ENCODE data around the gene CFAP69. TPM values are rescaled to one million over a fixed set of nuclear protein-coding genes. Genes with fewer than 3 reads are reported as not detected.
"Not testable (repeated sequence)": the region's sequence is repeated elsewhere in the genome, so short reads cannot be mapped to it uniquely, and the experiment has no call there.

CFAP69 gene
- total RNA-seq, 1 experiment from 2014 or later: 9.2 TPM

DNA sequence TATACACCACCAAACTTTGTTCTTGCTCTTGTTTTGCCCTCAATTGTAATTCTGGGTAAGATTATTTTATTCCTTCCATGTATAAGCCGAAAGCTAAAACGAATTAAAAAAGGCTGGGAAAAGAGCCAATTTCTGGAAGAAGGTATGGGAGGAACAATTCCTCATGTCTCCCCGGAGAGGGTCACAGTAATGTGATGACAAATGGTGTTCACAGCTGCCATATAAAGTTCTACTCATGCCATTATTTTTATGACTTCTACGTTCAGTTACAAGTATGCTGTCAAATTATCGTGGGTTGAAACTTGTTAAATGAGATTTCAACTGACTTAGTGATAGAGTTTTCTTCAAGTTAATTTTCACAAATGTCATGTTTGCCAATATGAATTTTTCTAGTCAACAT, 12.5 kb upstream of the CFAP69 start:
- DNase-seq (ENCODE audit: low spot score): no peak

DNA sequence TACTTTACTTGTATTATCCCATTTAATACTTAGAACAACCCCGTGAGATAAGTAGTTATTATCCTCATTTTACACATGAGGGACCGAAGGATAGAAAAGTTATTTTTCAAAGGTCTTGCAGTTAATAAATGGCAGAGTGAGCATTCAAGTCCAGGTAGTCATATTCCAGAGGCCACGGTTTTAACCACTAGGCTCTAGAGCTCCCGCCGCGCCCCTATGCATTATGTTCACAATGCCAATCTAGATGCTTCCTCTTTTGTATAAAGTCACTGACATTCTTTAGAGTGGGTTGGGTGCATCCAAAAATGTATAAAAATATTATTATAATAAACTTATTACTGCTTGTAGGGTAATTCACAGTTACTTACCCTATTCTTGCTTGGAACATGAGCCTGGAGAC, 11.4 kb upstream of the CFAP69 start:
- DNase-seq (ENCODE audit: low spot score): no peak

DNA sequence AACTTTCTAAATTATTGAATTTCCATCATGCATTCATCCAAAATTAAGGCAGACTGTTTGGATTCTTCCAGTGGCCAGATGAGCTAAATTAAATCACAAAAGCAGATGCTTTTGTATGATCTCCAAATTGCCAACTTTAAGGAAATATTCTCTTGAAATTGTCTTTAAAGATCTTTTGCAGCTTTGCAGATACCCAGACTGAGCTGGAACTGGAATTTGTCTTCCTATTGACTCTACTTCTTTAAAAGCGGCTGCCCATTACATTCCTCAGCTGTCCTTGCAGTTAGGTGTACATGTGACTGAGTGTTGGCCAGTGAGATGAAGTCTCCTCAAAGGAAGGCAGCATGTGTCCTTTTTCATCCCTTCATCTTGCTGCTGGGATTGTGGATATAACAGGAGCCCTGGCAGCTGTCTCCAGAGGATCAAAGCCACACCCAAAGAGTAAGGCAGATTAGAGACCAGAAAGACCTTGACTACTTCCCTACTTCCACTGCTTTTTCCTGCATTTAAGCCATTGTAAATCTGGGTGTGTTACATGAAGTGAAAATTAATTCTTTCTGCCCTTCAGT, 8.2 kb upstream of the CFAP69 start:
- DNase-seq (ENCODE audit: low spot score): no peak

DNA sequence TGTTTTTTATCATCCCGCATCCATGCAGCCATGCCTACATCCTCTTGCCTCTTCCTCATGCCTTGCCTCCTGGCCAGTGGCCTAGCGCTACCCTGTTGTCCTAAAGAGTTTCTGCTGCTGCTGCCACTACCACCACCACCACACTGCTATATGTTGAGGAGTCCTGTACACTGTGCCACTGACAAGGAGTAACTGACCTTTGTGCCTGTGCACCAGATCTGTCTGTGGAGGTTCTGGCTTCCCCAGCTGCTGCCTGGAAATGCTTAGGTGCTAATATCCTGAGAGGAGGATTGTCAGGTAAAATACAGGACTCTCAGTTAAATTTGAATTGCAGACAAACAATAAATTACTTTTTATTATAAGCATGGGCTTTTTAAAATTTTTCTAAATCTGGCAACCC, 7.0 kb upstream of the CFAP69 start:
- DNase-seq (ENCODE audit: low spot score): no peak

DNA sequence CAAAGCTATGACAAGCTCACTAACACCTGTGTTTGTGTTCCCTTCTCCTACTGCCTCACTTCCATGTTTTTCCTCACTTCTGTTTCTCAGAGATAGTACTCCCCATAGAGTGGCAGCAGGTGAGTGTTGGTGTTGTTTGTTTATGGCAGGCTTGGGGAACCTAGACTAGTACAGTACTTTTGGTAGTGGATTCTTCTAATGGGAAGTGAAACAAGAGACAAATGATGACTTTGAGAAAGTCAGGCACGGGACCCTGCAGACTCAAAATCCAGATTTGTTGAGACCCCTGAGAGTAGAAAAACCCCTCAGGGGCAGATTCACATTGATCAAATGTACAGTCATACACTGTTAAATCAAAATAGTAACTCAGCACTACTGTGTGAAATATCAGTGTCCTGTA, 6.4 kb upstream of the CFAP69 start:
- no peak for DNase-seq (ENCODE audit: low spot score)

DNA sequence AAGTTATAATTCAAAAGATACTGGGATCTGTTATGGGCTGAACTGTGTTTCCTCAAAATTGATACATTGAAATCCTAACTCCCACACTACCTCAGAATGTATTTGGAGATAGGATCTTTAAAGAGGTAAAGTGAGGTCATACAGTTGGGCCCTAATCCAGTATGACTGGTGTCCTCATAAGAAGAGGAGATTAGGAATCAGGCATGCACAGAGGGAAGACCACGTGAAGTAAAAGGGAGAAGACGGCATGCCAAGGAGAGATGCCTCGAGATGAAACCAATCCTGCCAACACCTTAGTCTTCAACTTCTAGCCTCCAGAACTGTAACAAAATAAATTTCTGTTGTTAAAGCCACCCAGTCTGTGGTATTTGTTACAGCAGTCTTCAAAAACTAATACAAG, 5.9 kb upstream of the CFAP69 start:
- DNase-seq (ENCODE audit: low spot score): no peak

DNA sequence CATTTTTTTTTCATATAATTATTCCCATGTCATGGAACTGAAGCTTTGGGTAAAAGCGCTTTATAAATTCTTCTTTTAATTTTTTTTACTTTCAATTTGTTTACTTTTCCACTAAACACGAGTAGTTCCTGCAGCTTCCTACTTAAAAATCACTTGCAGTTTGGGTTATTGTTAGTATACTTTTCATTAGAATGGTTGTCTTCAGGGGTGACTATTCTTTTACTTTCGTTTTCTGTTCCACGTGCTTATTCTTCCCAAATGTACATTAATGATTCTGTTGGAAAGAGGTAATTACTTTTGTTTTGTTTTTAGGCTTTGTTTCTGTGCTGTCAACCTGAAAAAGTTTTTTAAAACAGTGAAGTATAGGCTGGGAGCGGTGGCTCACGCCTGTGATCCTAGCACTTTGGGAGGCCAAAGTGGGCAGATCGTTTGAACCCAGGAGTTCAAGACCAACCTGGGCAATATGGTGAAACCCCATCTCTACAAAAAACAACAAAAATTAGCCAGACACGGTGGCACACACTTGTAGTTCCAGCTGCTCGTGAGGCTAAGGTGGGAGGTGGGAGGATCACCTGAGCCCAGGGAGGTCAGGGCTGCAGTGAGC, 5.2 kb upstream of the CFAP69 start:
- no peak for DNase-seq (ENCODE audit: low spot score)

DNA sequence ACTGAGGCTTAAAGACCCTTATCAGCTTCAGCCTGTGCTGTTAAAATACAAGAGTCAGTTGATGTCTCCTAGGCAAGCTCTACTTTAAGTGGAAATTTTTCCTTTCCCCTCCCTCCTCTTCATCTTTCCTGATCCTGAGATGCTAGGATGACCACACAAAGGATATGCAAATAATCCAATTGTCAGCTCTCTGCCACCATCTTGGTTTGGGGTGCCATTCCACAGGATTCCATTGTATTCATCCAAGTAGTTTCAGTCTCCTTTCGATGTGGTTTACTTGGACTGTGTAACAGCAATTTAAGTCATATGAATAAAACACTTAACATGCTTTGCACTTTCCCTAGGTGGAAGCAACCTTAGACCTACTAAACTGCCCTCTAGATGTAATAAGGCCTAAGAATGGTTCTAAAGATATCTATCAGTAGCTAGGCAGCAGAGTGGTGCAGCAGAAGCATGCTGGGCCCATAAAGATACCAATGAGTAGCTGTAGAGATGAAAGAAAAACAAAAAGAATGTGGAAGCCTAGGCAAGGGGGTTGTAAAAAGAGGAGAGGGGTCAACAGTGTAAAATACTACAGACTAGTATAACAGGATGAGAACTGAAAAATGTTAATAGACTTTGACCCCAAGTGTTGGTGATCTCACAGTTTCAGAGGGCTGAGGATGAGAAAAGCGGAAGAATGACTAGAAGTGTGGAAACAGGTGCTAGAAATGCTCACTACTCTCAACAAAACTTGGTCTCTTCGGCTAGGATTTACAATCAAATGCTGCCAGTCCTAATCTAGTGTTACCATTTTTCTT, 2.4 kb upstream of the CFAP69 start:
- DNase-seq (ENCODE audit: low spot score): no peak

DNA sequence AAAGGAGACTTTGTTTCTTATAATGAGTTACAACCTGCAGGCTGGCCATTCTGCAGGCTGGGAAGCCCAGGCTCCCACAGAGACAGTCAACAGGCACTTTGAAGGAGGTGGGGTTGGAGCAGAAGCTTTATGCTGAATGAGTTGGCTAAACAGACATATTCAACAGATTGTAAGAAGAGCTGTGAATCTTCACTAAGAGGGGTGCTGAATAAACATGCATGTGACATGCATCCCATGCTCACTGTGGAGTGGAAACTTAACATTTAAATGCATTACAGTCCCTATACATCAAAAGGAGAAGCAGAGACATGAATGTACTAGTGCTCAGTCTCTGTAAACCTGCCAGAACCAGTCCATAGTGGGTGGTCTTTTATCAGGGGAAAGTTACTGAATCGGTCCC, 1.4 kb upstream of the CFAP69 start:
- DNase-seq (ENCODE audit: low spot score): no peak

DNA sequence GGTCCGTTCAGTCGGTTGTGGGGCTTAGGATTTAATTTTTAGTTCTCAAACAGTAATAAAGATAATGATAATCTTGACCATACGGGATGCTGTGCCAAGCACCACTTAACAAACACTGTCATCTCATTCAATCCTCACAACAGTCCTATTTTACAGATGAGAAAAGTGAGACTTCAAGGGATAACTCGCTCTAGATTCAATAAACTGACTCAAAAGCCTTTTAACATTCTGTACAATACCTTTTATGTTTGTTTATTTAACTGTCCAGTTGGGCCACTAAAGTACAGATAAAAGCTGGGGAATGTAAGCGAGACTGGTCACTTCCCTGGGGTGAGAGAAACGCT, 437 bp upstream of the CFAP69 start:
- no peak for DNase-seq (ENCODE audit: low spot score)

DNA sequence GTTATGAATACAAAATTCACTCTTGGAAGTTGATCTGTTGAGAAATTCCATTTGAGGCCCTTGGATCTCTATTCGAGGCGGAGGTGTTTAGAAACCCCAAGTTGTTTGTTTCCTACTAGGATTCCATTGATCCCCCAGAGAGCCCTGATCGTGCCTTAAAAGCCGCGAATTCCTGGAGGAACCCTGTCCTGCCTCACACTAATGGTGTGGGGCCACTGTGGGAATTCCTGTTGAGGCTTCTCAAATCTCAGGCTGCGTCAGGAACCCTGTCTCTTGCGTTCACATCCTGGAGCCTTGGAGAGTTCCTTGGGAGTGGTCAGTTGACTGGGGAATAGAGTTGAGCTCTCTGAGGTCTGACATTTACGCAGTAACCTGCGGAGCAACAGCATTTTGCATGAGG, 1.2 kb downstream of the CFAP69 start:
- no peak for DNase-seq (ENCODE audit: low spot score)

DNA sequence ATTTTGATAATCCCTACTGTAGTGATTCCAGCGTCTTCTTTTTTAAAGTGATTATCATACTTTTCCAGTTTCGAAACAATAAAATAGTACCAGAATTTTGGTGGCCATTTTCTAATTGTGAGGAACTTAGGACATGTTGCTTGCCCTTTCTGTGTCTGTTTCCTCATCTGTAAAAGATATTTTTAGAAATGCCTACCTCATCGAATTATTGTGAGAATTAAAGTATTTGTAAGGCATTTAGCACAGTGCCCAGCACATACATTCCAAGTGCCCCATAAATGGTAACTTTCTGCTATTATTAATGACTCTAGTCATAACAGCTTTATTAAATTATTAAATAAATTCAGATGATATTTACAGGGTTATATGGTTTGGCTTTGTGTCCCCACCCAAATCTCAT, 3.7 kb downstream of the CFAP69 start:
- no peak for DNase-seq (ENCODE audit: low spot score)

DNA sequence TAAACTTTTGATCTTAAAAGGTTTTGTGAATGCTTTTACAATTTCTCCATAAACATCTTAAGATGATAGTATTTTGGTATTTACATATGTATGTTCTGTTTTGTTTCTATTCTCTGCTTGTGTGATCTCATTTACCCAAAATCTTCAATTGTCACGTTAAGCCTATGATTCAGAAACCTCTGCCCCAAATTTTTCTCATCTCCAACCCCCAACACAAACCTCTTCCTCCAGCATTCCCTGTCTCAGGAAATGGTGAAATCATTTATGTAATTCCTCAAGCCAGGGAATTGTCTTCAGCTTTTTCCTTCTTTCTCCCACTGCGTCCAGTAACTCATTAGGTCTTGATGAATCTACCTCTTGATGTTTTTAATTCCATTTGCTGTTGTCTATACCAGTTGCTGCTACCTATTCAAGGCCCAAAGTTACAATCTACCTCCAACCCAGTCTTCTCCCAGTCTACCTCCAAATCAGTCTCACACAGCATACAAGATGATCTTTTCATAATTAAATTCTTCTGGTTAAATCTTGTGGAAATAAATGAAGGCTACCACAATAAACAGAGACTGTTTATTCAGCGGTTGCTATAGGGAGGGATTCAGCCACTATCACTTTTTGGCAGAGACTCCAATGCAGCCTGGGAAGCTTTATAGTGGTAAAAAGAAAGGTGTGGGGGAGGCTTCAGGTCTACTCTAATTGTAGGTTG, 5.8 kb downstream of the CFAP69 start:
- DNase-seq (ENCODE audit: low spot score): no peak

DNA sequence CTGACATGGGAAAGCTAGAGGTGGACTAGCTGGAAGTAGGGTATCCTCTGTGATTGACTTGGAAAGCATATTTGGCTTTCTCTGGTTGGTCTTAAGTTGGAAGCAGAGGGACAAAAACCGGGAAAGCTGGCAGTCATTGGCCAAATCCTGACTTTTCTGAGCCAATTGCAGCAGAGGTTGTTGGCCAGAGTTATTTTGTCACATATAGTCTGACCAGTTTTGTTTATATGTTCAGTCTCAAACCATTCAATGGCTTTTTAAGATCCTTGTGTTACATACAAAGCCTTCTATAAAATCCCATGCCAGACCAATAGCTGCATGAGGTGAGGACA, 6.3 kb downstream of the CFAP69 start:
- no peak for DNase-seq (ENCODE audit: low spot score)

DNA sequence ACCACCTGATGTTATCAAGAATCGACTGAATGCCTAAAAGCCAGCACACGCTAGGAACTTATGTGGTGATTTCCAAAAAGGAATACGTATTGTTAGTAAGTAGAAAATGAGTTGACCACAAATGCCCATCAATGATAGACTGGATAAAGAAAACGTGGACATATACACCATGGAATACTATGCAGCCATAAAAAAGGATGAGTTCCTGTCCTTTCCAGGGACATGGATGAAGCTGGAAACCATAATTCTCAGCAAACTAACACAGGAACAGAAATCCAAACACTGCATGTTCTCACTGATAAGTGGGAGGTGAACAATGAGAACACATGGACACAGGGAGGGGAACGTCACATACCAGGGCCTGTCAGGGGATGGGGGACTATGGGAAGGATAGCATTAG, 11.0 kb downstream of the CFAP69 start:
- DNase-seq (ENCODE audit: low spot score): not testable (repeated sequence)

DNA sequence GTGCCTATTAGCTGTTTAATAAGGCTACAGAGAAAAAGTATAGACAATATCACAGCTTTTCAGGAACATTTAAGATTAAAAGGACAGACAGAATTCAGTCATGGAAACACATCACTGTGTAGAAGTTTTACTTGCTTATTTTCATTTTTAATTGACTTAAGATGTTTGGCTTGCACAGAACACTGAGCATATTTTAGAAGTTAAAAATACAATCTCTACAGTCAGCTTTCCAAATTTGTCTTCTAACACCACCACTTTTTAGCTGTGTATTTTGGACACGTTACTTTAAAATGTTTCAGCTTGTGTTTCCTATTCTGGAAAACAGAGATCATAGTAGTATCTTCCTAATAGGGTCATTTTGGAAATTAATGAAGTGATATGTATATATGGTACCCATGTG, 11.8 kb downstream of the CFAP69 start:
- no peak for DNase-seq (ENCODE audit: low spot score)

DNA sequence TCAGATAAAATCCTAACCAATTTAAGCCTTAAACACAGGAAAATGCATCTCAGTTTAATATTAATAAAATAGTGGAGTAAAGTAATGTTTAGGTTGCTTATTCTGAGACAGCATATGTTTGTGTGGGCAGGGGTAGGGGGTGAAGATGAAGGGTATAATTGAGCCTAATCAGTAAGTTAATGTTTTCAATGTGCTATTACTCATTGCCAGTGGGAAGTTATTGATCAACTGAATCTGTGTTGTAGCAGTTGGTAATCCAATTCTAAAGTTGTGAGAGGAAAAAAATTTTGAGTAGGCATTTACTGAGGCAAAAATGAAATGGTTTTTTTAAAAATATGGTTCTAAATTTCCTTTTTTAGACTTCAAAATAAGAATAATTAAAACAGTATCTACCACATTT, 16.5 kb downstream of the CFAP69 start:
- DNase-seq (ENCODE audit: low spot score): no peak

DNA sequence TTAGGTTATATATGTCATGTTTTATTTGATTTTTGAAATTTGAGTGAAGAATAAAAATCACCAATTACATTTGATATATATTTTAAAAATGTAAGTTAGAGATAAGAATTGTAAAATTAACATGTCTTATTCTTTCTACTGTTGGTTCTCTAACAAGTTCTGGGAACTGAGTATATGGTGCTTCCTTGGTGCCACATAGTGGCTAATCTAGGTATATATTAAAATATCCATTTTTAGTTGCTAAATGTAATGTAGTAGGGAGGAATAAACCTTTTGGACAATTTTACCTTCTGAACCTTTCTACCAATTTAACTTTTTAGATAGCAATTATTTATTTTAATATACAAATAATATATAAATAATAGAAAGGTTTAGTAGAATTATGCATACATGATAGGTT, 17.5 kb downstream of the CFAP69 start:
- DNase-seq (ENCODE audit: low spot score): peak; percentile 74

DNA sequence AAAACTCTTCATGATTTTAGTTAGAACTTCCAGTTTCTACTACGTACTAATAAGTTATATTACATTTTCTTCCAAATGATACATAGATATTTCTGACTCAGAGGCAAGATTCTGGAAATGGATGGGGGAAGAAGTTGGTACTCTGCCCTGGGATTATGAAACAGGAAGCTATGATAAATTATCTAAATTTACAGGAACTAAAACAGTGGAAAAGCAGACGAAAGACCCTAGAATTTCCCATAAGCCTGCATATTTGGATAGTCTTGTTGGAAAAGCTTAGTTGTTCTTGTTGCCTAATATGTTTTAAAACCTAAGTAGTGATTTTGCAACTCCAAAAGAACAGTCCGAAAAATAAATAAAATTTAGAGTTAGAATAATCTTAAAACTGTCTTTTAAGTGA, 21.8 kb downstream of the CFAP69 start:
- no peak for DNase-seq (ENCODE audit: low spot score)

DNA sequence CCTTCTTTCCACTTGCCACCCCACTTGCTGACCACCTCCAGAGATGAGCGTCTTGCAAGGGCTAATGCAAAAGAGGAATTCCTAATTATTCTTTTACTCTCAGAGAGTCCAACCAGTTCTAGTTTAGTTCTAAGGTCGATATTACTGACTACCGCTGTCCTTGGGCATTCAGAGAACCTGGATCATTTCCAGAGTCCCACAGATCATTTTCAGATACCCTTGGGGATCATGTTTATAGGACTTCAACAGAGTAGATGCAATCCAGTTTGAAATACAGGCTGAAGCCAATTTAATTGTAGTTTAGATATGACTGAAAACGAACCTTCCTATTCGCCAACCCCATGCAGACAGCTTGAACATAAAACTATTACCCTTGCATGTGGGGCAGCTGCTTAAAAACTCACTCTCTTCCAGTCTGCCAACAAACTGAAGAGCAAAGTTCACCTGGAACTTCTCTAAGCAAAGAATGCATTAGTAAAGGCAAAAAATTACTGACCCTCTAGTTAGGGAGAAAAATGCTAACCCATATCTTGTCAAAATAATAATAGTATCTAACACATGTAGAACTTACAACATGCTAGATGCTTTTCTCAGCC, 22.4 kb downstream of the CFAP69 start:
- DNase-seq (ENCODE audit: low spot score): no peak

DNA sequence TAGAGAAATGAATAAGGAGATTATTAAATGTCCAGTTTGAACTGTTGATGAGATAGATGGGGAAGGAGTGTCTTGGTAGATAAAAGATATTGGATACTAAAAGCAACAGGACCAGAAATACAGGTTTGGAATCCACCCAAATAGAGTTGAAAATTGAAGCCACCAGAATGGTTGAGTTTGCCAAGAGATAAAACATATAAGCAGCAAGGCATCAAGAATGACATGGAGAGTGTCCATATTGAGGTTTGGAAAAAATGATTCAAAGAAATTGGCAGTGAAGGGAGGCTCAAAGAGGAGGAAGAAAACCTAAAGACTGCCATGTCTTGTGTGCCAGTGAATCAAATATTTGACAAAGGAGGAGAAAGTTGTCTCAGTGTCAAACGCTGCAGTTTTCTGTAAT, 24.2 kb downstream of the CFAP69 start:
- peak; percentile 32 for DNase-seq (ENCODE audit: low spot score)

DNA sequence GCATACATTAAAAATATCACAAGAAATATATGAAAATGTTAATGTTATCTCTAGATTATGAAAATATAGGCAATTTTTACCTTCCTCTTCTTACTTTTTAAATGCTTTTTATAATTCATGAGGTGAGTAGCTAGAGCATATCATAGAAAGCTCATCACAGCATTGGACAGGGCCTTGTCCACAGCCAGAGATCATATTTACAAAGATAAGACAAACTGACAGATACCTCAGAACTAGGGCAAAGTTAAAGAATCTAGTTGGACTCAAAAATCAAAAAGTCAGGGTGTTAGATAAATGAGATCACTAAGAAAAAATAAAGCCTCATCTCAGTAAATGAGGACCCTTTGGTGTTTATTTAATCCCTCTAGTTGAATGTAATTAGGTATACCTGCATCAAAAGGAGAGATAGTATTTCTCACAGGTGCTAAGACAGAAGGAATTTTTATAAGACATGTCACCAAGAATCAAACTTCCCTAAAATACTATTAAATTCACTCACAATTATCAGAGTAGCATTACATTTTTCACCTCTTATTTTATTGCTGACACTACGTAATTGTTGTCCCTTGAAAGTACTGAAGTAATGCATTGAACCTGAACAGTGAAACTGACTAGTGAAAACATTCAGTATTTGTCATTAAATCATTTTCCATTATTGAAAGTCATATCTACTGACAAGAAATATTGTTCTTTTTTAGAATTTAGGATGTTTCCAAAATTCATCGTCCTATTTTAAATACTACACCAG, 25.6 kb downstream of the CFAP69 start:
- no peak for DNase-seq (ENCODE audit: low spot score)
